WTC11 (cell line): ENCODE data around the gene SFT2D1. TPM values are rescaled to one million over a fixed set of nuclear protein-coding genes. Genes with fewer than 3 reads are reported as not detected.

Source experiments
- ATAC-seq: fragments of 200-7000 bp; cut with Tn5 transposase; 2 replicates; pipeline ENCODE4 v1.10.0; 2021; ENCODE audit warnings: mild to moderate bottlenecking, moderate library complexity
- CTCF ChIA-PET: fragments of 300-600 bp; sonication (Branson Sonifier 250); formaldehyde crosslinking; loops from one replicate; lab custom pipeline; 2021; ENCODE audit warnings: antibody characterized with exemption; lab: Charles Lee
- POLR2A ChIA-PET: fragments of 350-600 bp; sonication (Branson Sonifier 250); formaldehyde crosslinking; loops from one replicate; lab custom pipeline; 2021; ENCODE audit warnings: antibody characterized with exemption; lab: Charles Lee
- DNase-seq: peaks from one replicate; pipeline ENCODE4 v3.0.0; 2021; ENCODE audit warnings: low spot score
- H3K27ac Mint-ChIP-seq: 2 replicates; pipeline ENCODE4 v1.8.0; 2021; ENCODE audit warnings: mixed read lengths
- H3K27me3 Mint-ChIP-seq: 2 replicates; pipeline ENCODE4 v1.8.0; 2021; ENCODE audit warnings: low read depth, mild to moderate bottlenecking, moderate library complexity, mixed read lengths
- H3K36me3 Mint-ChIP-seq: 2 replicates; pipeline ENCODE4 v1.8.0; 2021; ENCODE audit warnings: mixed read lengths
- H3K4me1 Mint-ChIP-seq: 2 replicates; pipeline ENCODE4 v1.8.0; 2022; ENCODE audit warnings: mixed read lengths
- H3K4me3 Mint-ChIP-seq: 2 replicates; pipeline ENCODE4 v1.8.0; 2021; ENCODE audit warnings: mild to moderate bottlenecking, moderate library complexity, mixed read lengths
- H3K9me3 Mint-ChIP-seq: 2 replicates; pipeline ENCODE4 v1.8.0; 2021; ENCODE audit warnings: mixed read lengths
- FOXK1 ChIP-seq: sonication (generic); formaldehyde crosslinking; IDR thresholded peaks from 2 replicates; pipeline ENCODE4 v1.8.0; 2022; ENCODE audit warnings: mild to moderate bottlenecking, moderate library complexity, missing genetic modification reagents
- SOX15 ChIP-seq: fragments of 250-450 bp; sonication (Bioruptor Pico); IDR thresholded peaks from 2 replicates; pipeline ENCODE4 v1.9.0; 2021; ENCODE audit warnings: mild to moderate bottlenecking
- SP1 ChIP-seq: sonication (generic); formaldehyde crosslinking; conservative IDR thresholded peaks from 2 replicates; pipeline ENCODE4 v1.8.1; 2022; ENCODE audit warnings: missing genetic modification reagents
- TEAD1 ChIP-seq: sonication (generic); formaldehyde crosslinking; IDR thresholded peaks from 2 replicates; pipeline ENCODE4 v1.8.0; 2022; ENCODE audit warnings: mild to moderate bottlenecking, missing genetic modification reagents
- ZNF232 ChIP-seq: sonication (generic); formaldehyde crosslinking; IDR thresholded peaks from 2 replicates; pipeline ENCODE4 v1.8.0; 2022; ENCODE audit warnings: mild to moderate bottlenecking, missing genetic modification reagents
- total RNA-seq: library from RNA; stranded (reverse); gene quantifications from 3 replicates; pipeline ENCODE4 v1.2.3, GENCODE V29; 2021
- TF ChIP-seq, protein P1 (sequence below): sonication (generic); formaldehyde crosslinking; IDR thresholded peaks from 2 replicates; pipeline ENCODE4 v1.8.1; 2022; ENCODE audit warnings: low read depth, mild to moderate bottlenecking, moderate library complexity, missing genetic modification reagents, borderline replicate concordance
- TF ChIP-seq, protein P2 (sequence below): sonication (generic); formaldehyde crosslinking; conservative IDR thresholded peaks from 2 replicates; pipeline ENCODE4 v1.8.1; 2023; ENCODE audit warnings: mild to moderate bottlenecking, low read depth, missing genetic modification reagents, moderate library complexity
- TF ChIP-seq, protein P3 (sequence below): fragments of 250-450 bp; sonication (Bioruptor Pico); IDR thresholded peaks from 2 replicates; pipeline ENCODE4 v1.9.0; 2021; ENCODE audit warnings: mild to moderate bottlenecking
- TF ChIP-seq, protein P4 (sequence below): sonication (generic); formaldehyde crosslinking; IDR thresholded peaks from 2 replicates; pipeline ENCODE4 v1.8.1; 2023; ENCODE audit warnings: mild to moderate bottlenecking, missing genetic modification reagents
- TF ChIP-seq, protein P5 (sequence below): sonication (generic); formaldehyde crosslinking; IDR thresholded peaks from 2 replicates; pipeline ENCODE4 v1.8.1; 2023; ENCODE audit warnings: mild to moderate bottlenecking, moderate library complexity, missing genetic modification reagents
- TF ChIP-seq, protein P6 (sequence below): sonication (generic); formaldehyde crosslinking; IDR thresholded peaks from 2 replicates; pipeline ENCODE4 v1.8.0; 2022; ENCODE audit warnings: mild to moderate bottlenecking, missing genetic modification reagents
- TF ChIP-seq, protein P7 (sequence below): sonication (generic); formaldehyde crosslinking; IDR thresholded peaks from 2 replicates; pipeline ENCODE4 v1.8.0; 2023; ENCODE audit warnings: missing genetic modification reagents, mild to moderate bottlenecking, borderline replicate concordance

The SFT2D1 gene
- total RNA-seq, 1 experiment from 2014 or later, result 53.1 TPM

DNA sequence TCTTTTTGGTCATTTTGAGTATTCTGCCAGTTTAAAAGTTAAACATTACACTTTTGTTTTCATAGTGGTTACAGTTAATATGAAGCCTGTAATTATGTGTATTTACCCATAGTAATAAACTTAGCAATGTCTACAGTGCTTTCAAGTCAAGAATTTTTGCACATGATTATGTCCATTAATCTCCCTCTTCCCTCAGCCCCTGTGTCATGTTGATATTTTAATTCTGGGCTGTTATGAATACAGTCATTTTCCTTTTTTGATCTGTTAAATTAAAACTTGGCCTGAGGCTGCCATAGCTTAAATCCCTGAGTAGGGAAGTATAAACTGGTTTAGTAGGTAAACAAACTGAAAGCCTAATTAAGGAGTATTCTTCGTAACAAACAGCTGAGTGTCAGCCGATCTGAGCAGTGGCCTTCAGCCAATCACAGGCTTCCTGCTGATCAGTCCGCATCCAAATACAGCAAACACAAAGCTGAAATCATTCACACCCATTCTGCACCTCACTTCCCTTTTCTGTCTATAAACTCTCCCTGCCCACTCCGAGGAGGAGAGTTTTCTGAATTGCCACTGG is 9.5 kb upstream of the SFT2D1 start:
- Mint-ChIP-seq H3K9me3 (peaks cover 30% of the 10 kb centered on the region), H3K27me3 (peaks cover 6% of the 10 kb centered on the region), H3K4me1 (peaks cover 14% of the 10 kb centered on the region), H3K36me3 (peaks cover 13% of the 10 kb centered on the region), H3K27ac (no peak overlapping the region; the same call in 1 of the 2 replicates), H3K4me3 (no peak overlapping the region)
- TF ChIP-seq, protein P1, sequence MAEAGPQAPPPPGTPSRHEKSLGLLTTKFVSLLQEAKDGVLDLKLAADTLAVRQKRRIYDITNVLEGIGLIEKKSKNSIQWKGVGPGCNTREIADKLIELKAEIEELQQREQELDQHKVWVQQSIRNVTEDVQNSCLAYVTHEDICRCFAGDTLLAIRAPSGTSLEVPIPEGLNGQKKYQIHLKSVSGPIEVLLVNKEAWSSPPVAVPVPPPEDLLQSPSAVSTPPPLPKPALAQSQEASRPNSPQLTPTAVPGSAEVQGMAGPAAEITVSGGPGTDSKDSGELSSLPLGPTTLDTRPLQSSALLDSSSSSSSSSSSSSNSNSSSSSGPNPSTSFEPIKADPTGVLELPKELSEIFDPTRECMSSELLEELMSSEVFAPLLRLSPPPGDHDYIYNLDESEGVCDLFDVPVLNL, result no peak
- TF ChIP-seq, protein P2, sequence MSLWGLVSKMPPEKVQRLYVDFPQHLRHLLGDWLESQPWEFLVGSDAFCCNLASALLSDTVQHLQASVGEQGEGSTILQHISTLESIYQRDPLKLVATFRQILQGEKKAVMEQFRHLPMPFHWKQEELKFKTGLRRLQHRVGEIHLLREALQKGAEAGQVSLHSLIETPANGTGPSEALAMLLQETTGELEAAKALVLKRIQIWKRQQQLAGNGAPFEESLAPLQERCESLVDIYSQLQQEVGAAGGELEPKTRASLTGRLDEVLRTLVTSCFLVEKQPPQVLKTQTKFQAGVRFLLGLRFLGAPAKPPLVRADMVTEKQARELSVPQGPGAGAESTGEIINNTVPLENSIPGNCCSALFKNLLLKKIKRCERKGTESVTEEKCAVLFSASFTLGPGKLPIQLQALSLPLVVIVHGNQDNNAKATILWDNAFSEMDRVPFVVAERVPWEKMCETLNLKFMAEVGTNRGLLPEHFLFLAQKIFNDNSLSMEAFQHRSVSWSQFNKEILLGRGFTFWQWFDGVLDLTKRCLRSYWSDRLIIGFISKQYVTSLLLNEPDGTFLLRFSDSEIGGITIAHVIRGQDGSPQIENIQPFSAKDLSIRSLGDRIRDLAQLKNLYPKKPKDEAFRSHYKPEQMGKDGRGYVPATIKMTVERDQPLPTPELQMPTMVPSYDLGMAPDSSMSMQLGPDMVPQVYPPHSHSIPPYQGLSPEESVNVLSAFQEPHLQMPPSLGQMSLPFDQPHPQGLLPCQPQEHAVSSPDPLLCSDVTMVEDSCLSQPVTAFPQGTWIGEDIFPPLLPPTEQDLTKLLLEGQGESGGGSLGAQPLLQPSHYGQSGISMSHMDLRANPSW (CRISPR knock-in tag), result no peak
- TF ChIP-seq, protein P3, sequence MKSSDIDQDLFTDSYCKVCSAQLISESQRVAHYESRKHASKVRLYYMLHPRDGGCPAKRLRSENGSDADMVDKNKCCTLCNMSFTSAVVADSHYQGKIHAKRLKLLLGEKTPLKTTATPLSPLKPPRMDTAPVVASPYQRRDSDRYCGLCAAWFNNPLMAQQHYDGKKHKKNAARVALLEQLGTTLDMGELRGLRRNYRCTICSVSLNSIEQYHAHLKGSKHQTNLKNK (CRISPR knock-in tag), result no peak
- TF ChIP-seq ZNF232 (CRISPR knock-in tag) (no peak), SOX15 (CRISPR knock-in tag) (no peak)
- TF ChIP-seq, protein P4, sequence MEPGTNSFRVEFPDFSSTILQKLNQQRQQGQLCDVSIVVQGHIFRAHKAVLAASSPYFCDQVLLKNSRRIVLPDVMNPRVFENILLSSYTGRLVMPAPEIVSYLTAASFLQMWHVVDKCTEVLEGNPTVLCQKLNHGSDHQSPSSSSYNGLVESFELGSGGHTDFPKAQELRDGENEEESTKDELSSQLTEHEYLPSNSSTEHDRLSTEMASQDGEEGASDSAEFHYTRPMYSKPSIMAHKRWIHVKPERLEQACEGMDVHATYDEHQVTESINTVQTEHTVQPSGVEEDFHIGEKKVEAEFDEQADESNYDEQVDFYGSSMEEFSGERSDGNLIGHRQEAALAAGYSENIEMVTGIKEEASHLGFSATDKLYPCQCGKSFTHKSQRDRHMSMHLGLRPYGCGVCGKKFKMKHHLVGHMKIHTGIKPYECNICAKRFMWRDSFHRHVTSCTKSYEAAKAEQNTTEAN (CRISPR knock-in tag), result no peak
- TF ChIP-seq, protein P5, sequence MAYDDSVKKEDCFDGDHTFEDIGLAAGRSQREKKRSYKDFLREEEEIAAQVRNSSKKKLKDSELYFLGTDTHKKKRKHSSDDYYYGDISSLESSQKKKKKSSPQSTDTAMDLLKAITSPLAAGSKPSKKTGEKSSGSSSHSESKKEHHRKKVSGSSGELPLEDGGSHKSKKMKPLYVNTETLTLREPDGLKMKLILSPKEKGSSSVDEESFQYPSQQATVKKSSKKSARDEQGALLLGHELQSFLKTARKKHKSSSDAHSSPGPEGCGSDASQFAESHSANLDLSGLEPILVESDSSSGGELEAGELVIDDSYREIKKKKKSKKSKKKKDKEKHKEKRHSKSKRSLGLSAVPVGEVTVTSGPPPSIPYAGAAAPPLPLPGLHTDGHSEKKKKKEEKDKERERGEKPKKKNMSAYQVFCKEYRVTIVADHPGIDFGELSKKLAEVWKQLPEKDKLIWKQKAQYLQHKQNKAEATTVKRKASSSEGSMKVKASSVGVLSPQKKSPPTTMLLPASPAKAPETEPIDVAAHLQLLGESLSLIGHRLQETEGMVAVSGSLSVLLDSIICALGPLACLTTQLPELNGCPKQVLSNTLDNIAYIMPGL (CRISPR knock-in tag), result no peak
- TF ChIP-seq, protein P6, sequence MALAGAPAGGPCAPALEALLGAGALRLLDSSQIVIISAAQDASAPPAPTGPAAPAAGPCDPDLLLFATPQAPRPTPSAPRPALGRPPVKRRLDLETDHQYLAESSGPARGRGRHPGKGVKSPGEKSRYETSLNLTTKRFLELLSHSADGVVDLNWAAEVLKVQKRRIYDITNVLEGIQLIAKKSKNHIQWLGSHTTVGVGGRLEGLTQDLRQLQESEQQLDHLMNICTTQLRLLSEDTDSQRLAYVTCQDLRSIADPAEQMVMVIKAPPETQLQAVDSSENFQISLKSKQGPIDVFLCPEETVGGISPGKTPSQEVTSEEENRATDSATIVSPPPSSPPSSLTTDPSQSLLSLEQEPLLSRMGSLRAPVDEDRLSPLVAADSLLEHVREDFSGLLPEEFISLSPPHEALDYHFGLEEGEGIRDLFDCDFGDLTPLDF, result no peak
- DNase-seq (no peak), ATAC-seq (peak; percentile 73)
- CTCF ChIA-PET, result interaction anchor here (0.9 kb wide), 2 partner anchors 14 to 38 kb away, joined by 3 read pairs; no protein-coding TSS in a partner anchor
- POLR2A ChIA-PET, result no interaction called here

DNA sequence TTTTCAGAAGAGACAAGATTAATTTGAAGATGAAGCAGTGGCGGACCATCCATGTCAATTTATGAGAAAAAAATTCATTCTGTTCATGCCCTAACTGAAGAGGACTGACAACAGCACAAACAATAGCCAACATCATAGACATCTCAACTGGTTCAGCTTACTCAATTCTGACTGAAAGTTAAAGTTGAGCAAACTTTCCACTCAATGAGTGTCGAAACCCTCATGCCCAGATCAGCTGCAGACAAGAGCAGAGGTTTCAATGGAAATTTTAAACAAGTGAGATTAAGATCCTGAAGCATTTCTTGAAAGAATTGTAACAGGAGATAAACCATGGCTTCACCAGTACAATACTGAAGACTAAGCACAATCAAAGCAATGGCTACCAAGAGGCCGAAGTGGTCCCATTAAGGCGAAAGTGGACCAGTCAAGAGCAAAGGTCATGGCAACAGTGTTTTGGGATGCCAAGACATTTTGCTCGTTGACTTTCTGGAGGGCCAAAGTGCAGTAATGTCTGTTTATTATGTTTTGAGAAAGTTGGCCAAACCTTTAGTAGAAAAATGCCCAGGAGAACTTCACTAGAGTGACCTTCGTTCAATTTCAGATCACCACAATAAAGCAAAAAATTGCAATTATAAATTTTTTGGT is 6.1 kb upstream of the SFT2D1 start:
- H3K27me3 Mint-ChIP-seq, result peaks cover 8% of the 10 kb centered on the region
- H3K9me3 Mint-ChIP-seq, result peaks cover 30% of the 10 kb centered on the region
- H3K4me3 Mint-ChIP-seq, result no peak overlapping the region
- H3K27ac Mint-ChIP-seq, result no peak overlapping the region
- DNase-seq, result no peak
- TF ChIP-seq TEAD1 (CRISPR knock-in tag), result no peak
- TF ChIP-seq, protein P6, result no peak
- no peak for TF ChIP-seq FOXK1
- TF ChIP-seq SP1 (CRISPR knock-in tag), result no peak
- TF ChIP-seq, protein P7, sequence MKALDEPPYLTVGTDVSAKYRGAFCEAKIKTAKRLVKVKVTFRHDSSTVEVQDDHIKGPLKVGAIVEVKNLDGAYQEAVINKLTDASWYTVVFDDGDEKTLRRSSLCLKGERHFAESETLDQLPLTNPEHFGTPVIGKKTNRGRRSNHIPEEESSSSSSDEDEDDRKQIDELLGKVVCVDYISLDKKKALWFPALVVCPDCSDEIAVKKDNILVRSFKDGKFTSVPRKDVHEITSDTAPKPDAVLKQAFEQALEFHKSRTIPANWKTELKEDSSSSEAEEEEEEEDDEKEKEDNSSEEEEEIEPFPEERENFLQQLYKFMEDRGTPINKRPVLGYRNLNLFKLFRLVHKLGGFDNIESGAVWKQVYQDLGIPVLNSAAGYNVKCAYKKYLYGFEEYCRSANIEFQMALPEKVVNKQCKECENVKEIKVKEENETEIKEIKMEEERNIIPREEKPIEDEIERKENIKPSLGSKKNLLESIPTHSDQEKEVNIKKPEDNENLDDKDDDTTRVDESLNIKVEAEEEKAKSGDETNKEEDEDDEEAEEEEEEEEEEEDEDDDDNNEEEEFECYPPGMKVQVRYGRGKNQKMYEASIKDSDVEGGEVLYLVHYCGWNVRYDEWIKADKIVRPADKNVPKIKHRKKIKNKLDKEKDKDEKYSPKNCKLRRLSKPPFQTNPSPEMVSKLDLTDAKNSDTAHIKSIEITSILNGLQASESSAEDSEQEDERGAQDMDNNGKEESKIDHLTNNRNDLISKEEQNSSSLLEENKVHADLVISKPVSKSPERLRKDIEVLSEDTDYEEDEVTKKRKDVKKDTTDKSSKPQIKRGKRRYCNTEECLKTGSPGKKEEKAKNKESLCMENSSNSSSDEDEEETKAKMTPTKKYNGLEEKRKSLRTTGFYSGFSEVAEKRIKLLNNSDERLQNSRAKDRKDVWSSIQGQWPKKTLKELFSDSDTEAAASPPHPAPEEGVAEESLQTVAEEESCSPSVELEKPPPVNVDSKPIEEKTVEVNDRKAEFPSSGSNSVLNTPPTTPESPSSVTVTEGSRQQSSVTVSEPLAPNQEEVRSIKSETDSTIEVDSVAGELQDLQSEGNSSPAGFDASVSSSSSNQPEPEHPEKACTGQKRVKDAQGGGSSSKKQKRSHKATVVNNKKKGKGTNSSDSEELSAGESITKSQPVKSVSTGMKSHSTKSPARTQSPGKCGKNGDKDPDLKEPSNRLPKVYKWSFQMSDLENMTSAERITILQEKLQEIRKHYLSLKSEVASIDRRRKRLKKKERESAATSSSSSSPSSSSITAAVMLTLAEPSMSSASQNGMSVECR (CRISPR knock-in tag), result no peak
- TF ChIP-seq, all 79 proteins: peak for 0
- peaks cover 16% of the 10 kb centered on the region for H3K4me1 Mint-ChIP-seq
- ATAC-seq, result no peak
- ChIA-PET CTCF (no interaction called here), POLR2A (no interaction called here)
- H3K36me3 Mint-ChIP-seq, result peaks cover 13% of the 10 kb centered on the region
